ENCODE results near the gene PIGL. TPM values are rescaled to one million over a fixed set of nuclear protein-coding genes. Genes with fewer than 3 reads are reported as not detected.
"Not testable (repeated sequence)": the region's sequence is repeated elsewhere in the genome, so short reads cannot be mapped to it uniquely, and the experiment has no call there.

Gene PIGL
- total RNA-seq, 3 donors from 2014 or later, result 54.6 to 76.2 (median 68.8) TPM

DNA sequence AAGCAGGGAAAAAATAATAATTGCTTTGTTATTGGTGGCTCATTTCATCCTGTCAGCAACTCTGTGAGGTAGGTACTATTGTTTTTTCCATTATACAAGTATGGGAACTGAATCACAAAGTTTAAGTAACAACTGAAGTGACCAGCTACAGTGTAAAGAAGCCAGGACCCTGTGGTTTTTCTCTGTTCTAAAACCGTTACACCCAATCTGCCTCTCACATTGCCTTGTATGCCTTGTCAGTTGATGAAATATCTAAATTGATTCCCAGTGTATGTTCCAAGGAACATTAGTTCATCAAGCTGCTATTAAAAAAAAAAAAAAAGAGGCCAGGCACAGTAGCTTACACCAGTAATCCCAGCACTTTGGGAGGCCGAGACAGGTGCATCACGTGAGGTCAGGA is 5.4 kb downstream of the PIGL start:
- no peak for DNase-seq (ENCODE audit: low spot score in 2 of 2)
- no peaks in the 10 kb centered on the region for H3K9me3 ChIP-seq
- H3K27ac ChIP-seq, result no peak overlapping the region
- H3K27me3 ChIP-seq, result no peaks in the 10 kb centered on the region
- no peak for TF ChIP-seq POLR2A (IDR thresholded peaks at IDR 0.05)
- TF ChIP-seq POLR2AphosphoS5 (IDR thresholded peaks at IDR 0.05), result no peak
- no peak overlapping the region for H3K4me3 ChIP-seq
- no peaks in the 10 kb centered on the region for H3K36me3 ChIP-seq
- H3K4me1 ChIP-seq, result no peaks in the 10 kb centered on the region
- intact Hi-C loops (cut with DNase I; ENCODE audit: low total_unique reads), result no loop called here

DNA sequence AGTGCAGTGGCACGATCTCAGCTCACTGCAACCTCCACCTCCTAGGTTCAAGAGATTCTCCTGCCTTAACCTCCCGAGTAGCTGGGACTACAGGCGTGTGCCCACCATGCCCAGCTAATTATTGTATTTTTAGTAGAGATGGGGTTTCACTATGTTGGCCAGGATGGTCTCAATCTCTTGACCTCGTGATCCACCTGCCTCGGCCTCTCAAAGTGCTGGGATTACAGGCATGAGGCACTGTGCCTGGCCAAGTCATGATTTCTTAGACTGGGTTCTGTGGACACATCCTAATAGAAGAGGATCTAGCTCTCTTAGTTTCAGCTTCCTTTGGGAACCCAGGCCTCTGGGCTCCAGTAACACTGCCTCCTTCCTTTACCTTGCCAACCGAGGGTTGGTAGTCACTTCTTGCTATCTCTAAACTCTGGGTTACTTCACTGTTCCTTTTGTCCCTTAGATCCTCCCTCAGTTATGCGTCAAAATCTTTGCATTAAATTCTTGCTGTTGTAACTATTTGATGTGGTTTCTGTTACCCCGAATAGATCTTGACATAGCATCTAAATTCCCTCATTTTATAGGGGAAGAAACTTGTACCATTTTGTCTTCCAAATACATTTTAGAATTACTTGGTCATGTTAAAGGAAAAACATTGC is 13.0 kb downstream of the PIGL start:
- H3K27me3 ChIP-seq; H3K4me3 ChIP-seq; H3K4me1 ChIP-seq; H3K27ac ChIP-seq; DNase-seq (ENCODE audit: low spot score in 2 of 2); intact Hi-C loops (cut with DNase I; ENCODE audit: low total_unique reads); H3K9me3 ChIP-seq; H3K36me3 ChIP-seq: not testable (repeated sequence)

DNA sequence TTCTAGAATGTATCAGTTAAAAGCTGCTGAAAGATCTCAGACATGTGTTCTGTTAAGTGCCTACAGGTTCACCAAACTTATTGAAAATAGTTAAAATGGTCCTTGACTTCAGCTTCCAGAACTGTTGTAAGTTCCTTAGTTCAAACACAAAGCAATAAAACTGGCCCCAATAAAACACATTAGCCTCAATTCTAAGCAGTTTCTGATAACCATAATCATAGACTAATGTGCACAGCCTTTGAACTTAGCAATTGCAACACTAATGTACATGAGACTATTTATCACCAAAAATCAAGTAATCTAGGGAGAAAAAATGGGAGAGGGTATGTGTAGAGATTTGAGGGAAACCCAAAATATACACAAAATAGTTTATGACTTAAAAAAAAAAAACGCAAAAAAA is 15.4 kb downstream of the PIGL start:
- Histone ChIP-seq H3K4me1 (no peaks in the 10 kb centered on the region), H3K36me3 (no peaks in the 10 kb centered on the region), H3K27ac (no peak overlapping the region), H3K27me3 (no peaks in the 10 kb centered on the region), H3K9me3 (no peaks in the 10 kb centered on the region), H3K4me3 (no peak overlapping the region)
- intact Hi-C loops (cut with DNase I; ENCODE audit: low total_unique reads), result no loop called here
- DNase-seq (ENCODE audit: low spot score in 2 of 2), result no peak
- TF ChIP-seq POLR2AphosphoS5 (IDR thresholded peaks at IDR 0.05) (no peak), POLR2A (IDR thresholded peaks at IDR 0.05) (no peak)
- TF ChIP-seq, protein P1, sequence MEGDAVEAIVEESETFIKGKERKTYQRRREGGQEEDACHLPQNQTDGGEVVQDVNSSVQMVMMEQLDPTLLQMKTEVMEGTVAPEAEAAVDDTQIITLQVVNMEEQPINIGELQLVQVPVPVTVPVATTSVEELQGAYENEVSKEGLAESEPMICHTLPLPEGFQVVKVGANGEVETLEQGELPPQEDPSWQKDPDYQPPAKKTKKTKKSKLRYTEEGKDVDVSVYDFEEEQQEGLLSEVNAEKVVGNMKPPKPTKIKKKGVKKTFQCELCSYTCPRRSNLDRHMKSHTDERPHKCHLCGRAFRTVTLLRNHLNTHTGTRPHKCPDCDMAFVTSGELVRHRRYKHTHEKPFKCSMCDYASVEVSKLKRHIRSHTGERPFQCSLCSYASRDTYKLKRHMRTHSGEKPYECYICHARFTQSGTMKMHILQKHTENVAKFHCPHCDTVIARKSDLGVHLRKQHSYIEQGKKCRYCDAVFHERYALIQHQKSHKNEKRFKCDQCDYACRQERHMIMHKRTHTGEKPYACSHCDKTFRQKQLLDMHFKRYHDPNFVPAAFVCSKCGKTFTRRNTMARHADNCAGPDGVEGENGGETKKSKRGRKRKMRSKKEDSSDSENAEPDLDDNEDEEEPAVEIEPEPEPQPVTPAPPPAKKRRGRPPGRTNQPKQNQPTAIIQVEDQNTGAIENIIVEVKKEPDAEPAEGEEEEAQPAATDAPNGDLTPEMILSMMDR (IDR thresholded peaks at IDR 0.05), result no peak

DNA sequence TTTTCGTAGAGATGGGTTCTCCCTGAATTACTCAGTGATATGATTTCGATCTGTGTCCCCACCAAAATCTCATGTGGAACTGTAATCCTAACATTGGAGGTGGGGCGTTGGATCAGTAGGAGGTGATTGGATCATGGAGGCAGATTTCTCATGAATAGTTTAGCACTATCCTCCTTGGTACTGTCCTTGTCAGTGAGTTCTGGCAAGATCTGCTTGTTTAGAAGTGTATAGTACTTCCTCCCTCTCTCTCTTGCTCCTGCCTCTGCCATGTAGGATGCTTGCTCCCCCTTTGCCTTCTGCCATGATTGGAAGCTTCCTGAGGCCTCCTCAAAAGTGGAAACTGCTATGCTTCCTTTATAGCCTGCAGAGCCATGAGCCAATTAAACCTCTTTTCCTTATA is 22.9 kb downstream of the PIGL start:
- intact Hi-C loops (cut with DNase I; ENCODE audit: low total_unique reads), result no loop called here
- DNase-seq (ENCODE audit: low spot score in 2 of 2), result no peak
- no peaks in the 10 kb centered on the region for H3K27me3 ChIP-seq
- H3K4me3 ChIP-seq, result no peak overlapping the region
- no peak overlapping the region for H3K27ac ChIP-seq
- H3K36me3 ChIP-seq, result no peaks in the 10 kb centered on the region
- no peak for TF ChIP-seq POLR2A (IDR thresholded peaks at IDR 0.05)
- TF ChIP-seq, protein P1 (IDR thresholded peaks at IDR 0.05), result no peak
- TF ChIP-seq POLR2AphosphoS5 (IDR thresholded peaks at IDR 0.05), result no peak
- H3K9me3 ChIP-seq, result no peaks in the 10 kb centered on the region
- H3K4me1 ChIP-seq, result no peaks in the 10 kb centered on the region

DNA sequence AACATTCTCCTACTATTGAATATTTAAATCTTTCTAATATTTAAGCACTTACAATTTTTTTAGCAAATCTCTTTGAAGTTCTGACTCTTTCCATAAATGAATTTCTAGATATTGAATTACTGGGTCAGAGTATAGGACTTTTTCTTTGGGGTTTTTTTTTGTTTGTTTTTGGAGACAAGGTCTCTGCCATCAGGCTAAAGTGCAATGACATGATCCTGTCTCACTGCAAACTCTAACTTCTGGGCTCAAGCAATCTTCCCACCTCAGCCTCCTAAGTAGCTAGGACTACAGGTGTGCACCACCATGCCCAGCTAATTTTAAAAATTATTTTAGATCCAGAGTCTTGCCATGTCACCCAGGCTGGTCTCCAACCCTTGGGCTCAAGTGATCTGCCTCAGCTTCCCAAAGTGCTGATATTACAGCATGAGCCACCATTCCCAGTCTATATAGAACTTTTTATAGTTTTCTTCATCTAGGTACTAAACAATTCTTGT is 24.9 kb downstream of the PIGL start:
- H3K4me3 ChIP-seq, result no peak overlapping the region
- H3K9me3 ChIP-seq, result no peaks in the 10 kb centered on the region
- no peak overlapping the region for H3K27ac ChIP-seq
- no peaks in the 10 kb centered on the region for H3K27me3 ChIP-seq
- intact Hi-C loops (cut with DNase I; ENCODE audit: low total_unique reads), result no loop called here
- TF ChIP-seq, protein P1 (IDR thresholded peaks at IDR 0.05), result no peak
- TF ChIP-seq POLR2AphosphoS5 (IDR thresholded peaks at IDR 0.05) (no peak), POLR2A (IDR thresholded peaks at IDR 0.05) (no peak)
- H3K4me1 ChIP-seq, result no peaks in the 10 kb centered on the region
- no peak for DNase-seq (ENCODE audit: low spot score in 2 of 2)
- no peaks in the 10 kb centered on the region for H3K36me3 ChIP-seq

DNA sequence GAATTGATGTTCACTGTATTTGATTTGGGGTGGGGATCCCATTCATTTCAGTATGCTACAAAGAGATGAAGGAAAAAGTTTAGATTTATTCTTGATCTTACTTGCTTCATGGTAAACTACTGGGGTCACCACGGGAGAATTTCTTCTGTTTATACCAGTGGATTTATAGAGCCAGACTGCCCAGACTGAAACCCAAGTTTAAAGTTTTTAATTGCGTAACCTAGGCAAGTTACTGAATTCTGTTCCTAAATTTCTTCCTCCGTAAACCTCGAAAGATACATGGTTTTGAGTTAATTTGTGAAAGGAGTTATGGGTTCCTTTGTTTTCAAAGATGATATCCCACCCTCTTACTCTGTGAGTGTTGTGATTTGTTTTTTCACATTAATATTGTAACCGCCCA is 26.4 kb downstream of the PIGL start:
- no peak for DNase-seq (ENCODE audit: low spot score in 2 of 2)
- no peak overlapping the region for H3K4me3 ChIP-seq
- H3K4me1 ChIP-seq, result no peaks in the 10 kb centered on the region
- intact Hi-C loops (cut with DNase I; ENCODE audit: low total_unique reads), result no loop called here
- H3K27ac ChIP-seq, result no peak overlapping the region
- no peaks in the 10 kb centered on the region for H3K27me3 ChIP-seq
- H3K36me3 ChIP-seq, result no peaks in the 10 kb centered on the region
- H3K9me3 ChIP-seq, result no peaks in the 10 kb centered on the region
- TF ChIP-seq POLR2AphosphoS5 (IDR thresholded peaks at IDR 0.05), result no peak
- TF ChIP-seq, protein P1 (IDR thresholded peaks at IDR 0.05), result no peak
- TF ChIP-seq POLR2A (IDR thresholded peaks at IDR 0.05), result no peak

Measured in breast epithelium (tissue), 4 donors.